SIG-M5 treated with dmso at 0.1 percent for 504 hours (cell line): ENCODE data around the gene CD300LD.

Source experiments
- DNase-seq: peaks from one replicate; lab custom pipeline; 2025; ENCODE audit not compliant: unreplicated experiment; lab: John Stamatoyannopoulos, UW

The CD300LD gene

DNA sequence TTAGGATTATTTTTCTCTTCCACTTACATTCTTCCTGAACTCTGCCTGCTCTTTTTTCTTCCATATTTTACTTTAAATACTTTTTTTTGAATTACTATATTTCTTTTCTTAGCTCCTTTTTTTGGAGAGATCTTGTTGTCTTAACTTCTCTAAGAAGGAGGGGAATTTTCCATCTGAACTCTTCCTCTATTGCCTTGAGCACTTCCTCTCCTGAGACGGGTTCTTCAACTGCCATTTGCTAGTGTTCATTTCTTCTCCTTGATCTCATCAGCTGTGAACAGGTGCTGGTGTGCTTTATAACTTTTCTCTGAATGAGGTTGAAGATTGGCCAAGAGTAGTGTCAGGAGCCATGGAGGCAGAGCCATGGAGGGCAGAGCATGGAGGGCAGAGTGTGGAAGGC, 15.1 kb upstream of the CD300LD start:
- DNase-seq, result no peak

- DNase-seq, result no peak
Observed at GRCh38 chr17:74606050-74606449, 14.0 kb upstream of the CD300LD start.

- DNase-seq, result no peak
Observed at GRCh38 chr17:74605361-74605760, 13.3 kb upstream of the CD300LD start.

- no peak for DNase-seq
Observed at GRCh38 chr17:74604761-74605160, 12.7 kb upstream of the CD300LD start.

DNA sequence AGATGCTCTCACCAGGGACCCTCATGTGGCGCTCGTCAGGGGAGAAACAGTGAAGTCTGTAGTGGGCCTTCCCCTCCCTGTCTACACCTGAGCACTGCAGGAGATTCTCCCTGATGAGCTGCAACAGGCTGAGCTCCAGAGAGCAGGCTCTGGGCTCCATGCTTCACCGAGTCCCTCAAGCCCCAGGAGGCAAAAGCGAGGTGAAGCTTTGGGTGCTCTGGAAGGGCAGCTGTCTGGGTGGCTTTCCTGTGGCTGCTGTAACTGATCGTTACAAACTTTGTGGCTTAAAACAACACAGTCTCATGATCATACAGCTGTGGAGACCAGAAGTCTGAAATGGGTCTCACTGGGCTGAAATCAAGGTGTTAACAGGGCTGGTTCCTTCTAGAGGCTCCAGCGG, 12.1 kb upstream of the CD300LD start:
- no peak for DNase-seq

GRCh38 chr17:74603746-74604145, 11.7 kb upstream of the CD300LD start:
- no peak for DNase-seq

DNA sequence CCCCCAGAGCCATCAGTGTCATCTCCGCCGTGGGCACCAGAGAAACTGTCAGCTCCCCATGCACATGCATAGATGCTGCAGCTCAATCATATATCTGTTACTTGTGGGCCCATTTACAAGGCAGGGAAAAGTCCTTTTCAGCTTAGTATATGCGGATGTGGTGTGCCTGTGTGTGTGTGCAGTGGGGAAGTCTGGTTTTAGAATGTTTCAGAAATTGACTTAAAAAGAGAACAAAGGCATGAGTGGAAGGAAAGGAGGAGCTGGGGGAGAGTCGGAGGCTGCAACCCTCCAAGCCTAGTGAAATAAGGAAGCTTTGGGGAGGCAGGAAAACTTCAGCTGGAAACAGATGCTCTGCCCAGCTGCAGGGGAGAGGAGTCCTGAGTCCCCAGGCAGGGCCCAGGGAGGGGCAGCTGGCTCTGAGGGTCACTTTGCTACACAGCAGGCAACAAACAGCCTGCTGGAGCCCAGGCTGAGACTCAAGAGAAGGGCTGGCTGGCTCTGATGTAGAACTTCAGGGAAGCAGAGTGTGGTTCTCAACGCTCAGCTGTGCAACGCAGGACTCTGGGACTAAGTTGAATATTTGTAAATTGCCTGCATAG, 11.1 kb upstream of the CD300LD start:
- peak; percentile 31 for DNase-seq

DNA sequence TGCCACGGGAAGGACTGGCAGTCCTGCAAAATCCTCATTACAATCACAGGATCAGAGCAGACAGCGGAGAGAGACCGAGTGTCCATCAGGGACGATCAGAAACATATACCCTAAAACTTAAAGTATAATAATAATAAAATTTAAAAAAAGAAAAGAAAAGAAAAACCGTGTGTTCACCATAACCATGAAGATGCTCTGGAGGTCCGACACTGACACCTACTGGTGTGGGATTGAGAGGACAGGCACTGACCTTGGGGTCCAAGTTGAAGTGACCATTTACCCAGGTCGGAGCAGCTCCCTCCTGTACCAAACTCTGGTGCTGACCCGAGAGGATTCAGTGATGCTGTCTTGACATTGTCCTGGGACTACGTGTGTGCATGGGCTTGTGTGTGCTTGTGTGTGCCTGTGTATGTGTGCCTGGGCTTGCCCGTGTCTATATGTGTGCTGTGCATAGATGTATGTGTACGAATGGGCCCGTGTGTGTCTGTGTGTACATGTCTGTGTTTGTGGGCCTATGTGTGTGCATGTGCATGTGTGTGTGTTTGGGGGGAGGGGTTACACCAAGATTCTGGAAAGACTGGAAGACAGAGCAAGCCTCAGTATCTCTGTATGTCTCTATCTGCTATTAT, 10.0 kb upstream of the CD300LD start:
- no peak for DNase-seq

- peak; percentile 73 for DNase-seq
Observed at GRCh38 chr17:74599448-74599939, 7.4 kb upstream of the CD300LD start.

DNA sequence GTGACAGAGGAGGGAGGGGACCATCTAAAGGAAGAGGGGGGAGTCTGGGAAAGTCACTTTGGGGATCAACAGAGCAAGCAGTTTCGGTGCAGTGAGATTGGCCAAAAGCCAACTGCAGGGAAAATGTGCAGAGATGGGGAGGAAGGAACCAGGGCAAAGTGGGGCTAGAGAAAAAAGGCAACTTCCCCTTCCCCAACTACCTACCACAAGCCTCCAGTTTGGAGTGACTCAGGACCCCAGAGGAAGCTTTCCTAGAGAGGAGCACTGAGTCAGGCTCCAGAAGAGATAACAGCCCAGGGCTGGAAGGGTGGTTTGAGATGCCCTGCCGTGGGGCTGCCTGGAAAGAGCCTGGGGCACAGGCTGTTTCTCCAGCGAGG, 6.9 kb upstream of the CD300LD start:
- DNase-seq, result peak; percentile 36

- no peak for DNase-seq
Observed at GRCh38 chr17:74598346-74599022, 6.4 kb upstream of the CD300LD start.

DNA sequence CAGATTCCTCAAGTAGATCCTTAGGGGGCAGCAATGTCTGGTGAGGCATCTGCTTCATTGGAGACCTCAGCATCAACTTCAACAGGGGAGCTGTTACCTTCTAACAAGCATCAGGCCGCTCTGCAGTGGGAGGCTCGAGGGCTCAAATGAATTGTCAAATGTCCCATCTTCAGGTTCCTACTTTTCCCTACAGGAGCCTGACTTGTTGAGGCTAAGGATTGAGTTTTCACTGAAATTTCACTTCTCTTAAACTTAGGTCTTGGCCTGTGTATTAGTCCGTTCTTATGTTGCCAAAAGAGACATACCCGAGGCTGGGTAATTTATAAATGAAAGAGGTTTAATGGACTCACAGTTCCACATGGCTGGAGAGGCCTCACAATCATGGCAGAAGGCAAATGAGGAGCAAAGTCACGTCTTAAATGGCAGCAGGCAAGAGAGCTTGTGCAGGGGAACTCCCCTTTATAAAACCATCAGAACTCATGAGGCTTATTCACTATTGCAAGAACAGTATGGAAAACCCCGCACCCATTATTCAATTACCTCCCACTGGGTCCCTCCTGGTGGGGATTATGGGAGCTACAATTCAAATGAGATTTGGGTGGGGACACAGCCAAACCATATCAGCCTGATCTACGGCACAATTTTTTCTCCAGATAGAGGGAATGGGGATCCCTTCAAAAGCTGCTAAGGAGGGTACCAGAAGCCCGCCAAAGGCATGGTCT, 5.1 kb upstream of the CD300LD start:
- no peak for DNase-seq

DNA sequence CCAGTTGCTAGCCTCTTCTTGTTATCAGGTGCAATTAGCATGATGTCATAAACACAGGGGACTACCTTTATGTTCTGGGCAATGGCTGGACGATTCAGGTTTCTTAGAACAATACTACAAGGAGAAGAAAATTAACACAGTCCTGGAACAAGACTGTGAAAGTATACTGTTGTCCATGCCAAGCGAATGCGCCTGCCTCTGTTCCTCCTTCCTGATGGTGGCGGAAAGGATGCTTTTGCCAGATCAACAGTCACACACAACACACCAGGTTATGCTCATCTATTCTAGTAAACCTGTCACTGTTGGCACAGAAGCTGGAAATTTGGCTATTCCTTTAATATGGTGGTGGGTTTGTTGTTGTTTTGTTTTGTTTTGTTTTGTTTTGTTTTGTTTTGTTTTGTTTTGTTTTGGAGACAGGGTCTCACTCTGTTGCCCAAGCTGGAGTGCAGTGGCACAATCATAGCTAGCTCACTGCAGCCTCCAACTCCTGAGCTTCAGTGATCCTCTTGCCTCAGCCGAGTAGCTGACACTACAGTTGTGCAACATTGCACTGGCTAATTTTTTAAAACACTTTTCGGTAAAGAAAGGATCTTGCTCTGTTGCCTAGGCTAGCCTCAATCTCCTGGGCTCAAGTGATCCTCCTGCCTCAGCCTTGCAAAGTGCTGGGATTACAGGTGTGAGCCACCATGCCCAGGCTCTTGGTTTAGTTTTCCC, 3.1 kb upstream of the CD300LD start:
- no peak for DNase-seq

DNA sequence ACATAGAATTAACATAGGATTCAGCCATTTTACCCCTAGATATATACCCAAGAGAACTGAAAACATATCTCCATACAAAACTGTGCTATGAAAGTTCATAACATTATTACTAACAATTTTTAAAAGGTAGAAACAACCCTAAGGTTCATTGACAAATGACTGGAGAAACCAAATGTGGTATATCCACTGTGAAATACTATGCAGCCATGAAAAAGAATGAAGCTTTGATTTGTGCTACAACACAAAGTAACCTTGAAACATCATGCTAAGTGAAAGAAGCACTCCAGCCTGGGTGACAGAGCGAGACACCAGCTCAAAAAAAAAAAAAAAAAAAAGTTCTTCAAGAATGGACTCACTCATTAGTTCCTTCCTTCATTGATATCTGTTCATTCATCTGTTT, 580 bp downstream of the CD300LD start:
- no peak for DNase-seq

DNA sequence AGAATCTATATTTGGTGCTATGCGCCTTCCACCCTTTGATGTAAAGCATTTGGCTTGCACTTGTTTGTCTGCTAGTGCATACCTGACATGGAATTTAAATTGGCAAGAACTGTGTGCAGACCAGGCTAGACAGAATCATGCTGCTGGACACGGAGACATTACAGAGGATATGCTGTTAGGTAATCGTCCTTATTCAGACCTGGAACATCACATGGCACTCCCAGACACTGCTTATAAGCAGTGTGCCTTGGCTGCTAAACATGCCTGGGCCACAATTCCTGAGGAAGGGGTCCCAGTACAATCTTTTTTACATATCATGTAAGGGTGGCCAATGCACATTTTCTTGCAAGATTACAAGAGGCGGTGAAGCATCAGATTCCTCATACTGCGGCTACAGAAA, 6.4 kb downstream of the CD300LD start:
- no peak for DNase-seq

- DNase-seq, result no peak
Observed at GRCh38 chr17:74584292-74585060, 7.6 kb downstream of the CD300LD start.

DNA sequence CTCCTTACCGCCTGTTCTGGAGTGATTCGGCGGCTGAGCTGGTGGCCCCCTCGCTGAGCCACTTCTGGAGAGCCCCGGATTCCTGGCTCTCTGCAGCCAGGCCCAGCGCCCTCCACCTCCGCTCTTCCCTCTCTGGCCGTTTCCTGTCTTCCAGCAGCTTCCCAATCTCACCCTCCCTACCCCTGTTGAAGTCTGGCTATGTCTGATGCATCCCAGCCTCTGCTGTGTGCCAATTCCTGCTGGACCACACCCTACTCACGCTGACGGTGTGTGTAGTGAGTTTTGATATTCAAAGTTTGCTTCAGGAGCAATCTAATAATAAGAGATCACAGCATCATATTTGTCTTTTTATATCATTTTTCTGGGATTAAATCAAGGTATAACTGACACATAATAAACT, 9.4 kb downstream of the CD300LD start:
- no peak for DNase-seq

DNA sequence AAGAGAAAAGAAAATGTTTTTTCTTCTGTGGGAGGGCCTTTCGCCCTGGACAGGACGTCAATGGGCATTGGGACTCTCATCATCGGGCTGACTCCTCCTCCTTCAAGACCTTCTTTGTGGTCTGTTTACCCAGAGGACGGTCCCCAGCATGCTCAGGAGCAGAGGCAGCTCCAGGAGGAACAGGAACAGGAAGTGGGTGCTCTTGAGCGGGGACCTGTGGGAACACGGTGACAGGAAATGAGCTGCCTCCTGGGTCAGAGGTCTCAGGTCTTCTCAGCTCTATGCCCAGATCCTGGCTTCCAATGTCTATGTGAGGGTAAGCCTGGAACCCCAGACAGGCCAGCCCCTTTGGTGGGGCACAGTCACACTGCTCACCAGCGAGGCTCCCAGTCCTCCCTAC, 12.2 kb downstream of the CD300LD start:
- no peak for DNase-seq

DNA sequence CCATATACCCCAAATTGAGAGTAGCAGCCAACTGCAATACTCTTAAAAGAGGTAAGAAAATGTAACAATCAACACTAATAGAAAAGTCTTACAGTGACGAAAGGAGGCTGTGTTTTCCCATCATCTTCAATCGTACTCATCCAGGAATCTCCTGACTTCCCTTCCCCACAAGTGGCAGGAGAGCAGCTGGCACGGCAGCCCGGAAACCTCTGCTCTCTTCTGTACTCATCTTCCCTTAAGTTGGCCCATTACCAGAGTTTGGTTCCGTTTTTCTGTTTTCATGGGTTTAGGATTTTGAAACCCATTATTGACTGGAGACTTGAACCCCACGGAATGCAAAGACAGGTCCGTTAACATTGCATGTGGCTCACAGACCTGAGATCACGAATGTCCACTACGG, 13.1 kb downstream of the CD300LD start:
- DNase-seq, result no peak

- DNase-seq, result no peak
Observed at GRCh38 chr17:74574489-74575142, 17.5 kb downstream of the CD300LD start.
